Astrocyte of the spinal cord (primary cell): ENCODE results near the gene GARNL3.

ENCODE experiments used
- DNase-seq: peaks from one replicate; pipeline ENCODE4 v3.0.0; 2011; ENCODE audit warnings: low read depth, low spot score
- H3K4me3 ChIP-seq: 2 replicates; pipeline ENCODE4 v1.5.1; 2011; ENCODE audit warnings: low read depth, mild to moderate bottlenecking, low read length, moderate library complexity
- CTCF ChIP-seq: IDR thresholded peaks from 2 replicates; pipeline ENCODE4 v1.5.1; 2012; ENCODE audit warnings: low read depth, mild to moderate bottlenecking, low read length, inconsistent platforms
- in situ Hi-C: cut with HindIII; loops from 2 replicates; pipeline ENCODE4 v1.10.0; 2017; ENCODE audit warnings: low sequenced_read_pairs

Gene GARNL3

GRCh38 chr9:127399736-127400269, 135.2 kb downstream of the GARNL3 start:
- DNase-seq, result no peak
- in situ Hi-C loops, result no loop called here
- no peak overlapping the region for H3K4me3 ChIP-seq
- TF ChIP-seq CTCF, result no peak

GRCh38 chr9:127402401-127403090, 138.0 kb downstream of the GARNL3 start:
- no peak overlapping the region for H3K4me3 ChIP-seq
- TF ChIP-seq CTCF, result no peak
- in situ Hi-C loops, result no loop called here
- DNase-seq, result no peak

DNA sequence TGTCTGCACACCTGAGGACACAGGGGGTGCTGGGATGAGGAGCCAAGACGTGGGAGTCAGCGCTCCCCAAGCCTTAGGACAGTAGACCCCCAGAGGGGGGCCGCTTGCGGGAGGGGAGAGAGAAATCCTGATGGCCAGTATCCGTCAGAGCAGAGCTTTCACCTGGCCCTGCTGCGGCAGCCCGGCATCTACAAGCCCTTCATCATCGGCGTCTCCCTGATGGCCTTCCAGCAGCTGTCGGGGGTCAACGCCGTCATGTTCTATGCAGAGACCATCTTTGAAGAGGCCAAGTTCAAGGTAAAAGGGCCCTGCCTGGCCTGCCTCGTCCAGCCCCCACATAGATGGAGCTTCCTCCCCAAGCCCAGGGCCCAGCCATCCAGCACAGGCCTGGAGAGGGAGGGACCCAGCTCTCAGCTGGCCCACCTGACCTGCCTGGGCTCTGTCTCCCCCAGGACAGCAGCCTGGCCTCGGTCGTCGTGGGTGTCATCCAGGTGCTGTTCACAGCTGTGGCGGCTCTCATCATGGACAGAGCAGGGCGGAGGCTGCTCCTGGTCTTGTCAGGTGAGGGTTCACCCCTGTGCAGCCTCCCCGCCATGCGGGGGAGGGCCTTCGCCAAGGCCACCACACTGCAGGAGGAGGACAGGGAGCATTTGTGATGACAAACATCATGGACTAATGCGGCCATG, 139.1 kb downstream of the GARNL3 start:
- H3K4me3 ChIP-seq, result no peak overlapping the region
- TF ChIP-seq CTCF, result no peak
- DNase-seq, result no peak
- in situ Hi-C loops, result no loop called here

- H3K4me3 ChIP-seq, result no peak overlapping the region
- no peak for TF ChIP-seq CTCF
- DNase-seq, result no peak
- in situ Hi-C loops, result no loop called here
Observed at GRCh38 chr9:127404631-127405030, 140.1 kb downstream of the GARNL3 start.

GRCh38 chr9:127405344-127406125, 141.0 kb downstream of the GARNL3 start:
- no peak for DNase-seq
- in situ Hi-C loops, result no loop called here

More at GRCh38 chr9:127405344-127406125, 141.0 kb downstream of the GARNL3 start:
- H3K4me3 ChIP-seq, result no peak overlapping the region
- TF ChIP-seq CTCF, result no peak
